Right lung (tissue), 5 donors: Measurements from ENCODE around the gene FAR2. TPM values are rescaled to one million over a fixed set of nuclear protein-coding genes. Genes with fewer than 3 reads are reported as not detected.

Experiments
- polyA plus RNA-seq, 5 donors: library from polyadenylated mRNA; unstranded; fragments of 120-200 nt; gene quantifications; one replicate each; pipeline versions ENCODE4 v1.2.1 to v1.2.3, GENCODE V29; 2013; ENCODE audit warnings: inconsistent platforms in 1 of 5, low replicate concordance in 1 of 5; ENCODE audit not compliant: insufficient read length in 5 of 5, insufficient read depth in 1 of 5

The FAR2 gene
- polyA plus RNA-seq, 5 donors = 5.3 to 12.0 (median 9.5) TPM

Other genes starting within 250 kb of the FAR2 start
- gene ERGIC2, start 231.9 kb downstream of the FAR2 start, polyA plus RNA-seq = 100 to 1,000 TPM in 3 of 5 donors, 10 to 100 TPM in 2; 75.1 to 118 (median 101) TPM